ENCODE measurements around the gene FKBP15.

GRCh38 chr9:113139953-113140352, 81.1 kb downstream of the FKBP15 start:
- TF ChIP-seq CTCF (conservative IDR thresholded peaks at IDR 0.05) = no peak
- no peak for TF ChIP-seq EZH2 (IDR thresholded peaks at IDR 0.05; ENCODE audit: low read depth)
